Smooth muscle cell (in vitro differentiated cells): ENCODE measurements around the gene IFRD2. TPM values are rescaled to one million over a fixed set of nuclear protein-coding genes. Genes with fewer than 3 reads are reported as not detected.

Experiments
- DNase-seq: peaks from one replicate; lab custom pipeline; 2025; ENCODE audit not compliant: unreplicated experiment; lab: John Stamatoyannopoulos, UW
- H2AFZ ChIP-seq: fragments of 200-600 bp; sonication (generic); 2 replicates; pipeline ENCODE4 v1.6.0; 2016; ENCODE audit warnings: antibody characterized with exemption, low read depth, mild to moderate bottlenecking
- H3F3A ChIP-seq: fragments of 200-600 bp; sonication (generic); 2 replicates; pipeline ENCODE4 v1.6.0; 2017; ENCODE audit warnings: antibody characterized with exemption, low read depth
- H3K27ac ChIP-seq: fragments of 200-600 bp; sonication (generic); 2 replicates; pipeline ENCODE4 v1.5.1; 2016; ENCODE audit warnings: low read depth, mild to moderate bottlenecking
- H3K27me3 ChIP-seq: fragments of 200-600 bp; sonication (generic); 2 replicates; pipeline ENCODE4 v1.6.1; 2016; ENCODE audit warnings: low read depth, mild to moderate bottlenecking
- H3K36me3 ChIP-seq: fragments of 200-600 bp; sonication (generic); 2 replicates; pipeline ENCODE4 v1.5.1; 2016; ENCODE audit warnings: low read depth
- H3K4me1 ChIP-seq: fragments of 200-600 bp; sonication (generic); 2 replicates; pipeline ENCODE4 v1.5.1; 2016; ENCODE audit warnings: low read depth
- H3K4me2 ChIP-seq: fragments of 200-600 bp; sonication (generic); 2 replicates; pipeline ENCODE4 v1.6.0; 2016; ENCODE audit warnings: mild to moderate bottlenecking
- H3K4me3 ChIP-seq: fragments of 200-600 bp; sonication (generic); 2 replicates; pipeline ENCODE4 v1.5.1; 2016; ENCODE audit warnings: mild to moderate bottlenecking
- H3K79me2 ChIP-seq: fragments of 200-600 bp; sonication (generic); 2 replicates; pipeline ENCODE4 v1.6.0; 2016; ENCODE audit warnings: low read depth, mild to moderate bottlenecking
- H3K9ac ChIP-seq: fragments of 200-600 bp; sonication (generic); 2 replicates; pipeline ENCODE4 v1.6.0; 2016; ENCODE audit warnings: low read depth
- H3K9me3 ChIP-seq: fragments of 200-600 bp; sonication (generic); replicated peaks from 2 replicates; pipeline ENCODE4 v1.5.1; 2016; ENCODE audit warnings: low read depth
- H4K20me1 ChIP-seq: fragments of 200-600 bp; sonication (generic); 2 replicates; pipeline ENCODE4 v1.6.0; 2016; ENCODE audit warnings: low read depth
- WGBS: methylation state at CpG from one replicate; pipeline ENCODE4 v1.1.7; 2016; ENCODE audit warnings: low lambda C conversion rate; 5-methylcytosine and 5-hydroxymethylcytosine counted together
- polyA plus RNA-seq: library from polyadenylated mRNA; unstranded; fragments of >200 nt; fragmentation: Nextera tagmentation; extraction: Ambion mirVana; gene quantifications from 2 replicates; pipeline ENCODE4 v1.2.1, GENCODE V29; 2016
- total RNA-seq: library from RNA; depleted of rRNA; stranded (reverse); fragments of >200 nt; gene quantifications from 2 replicates; pipeline ENCODE4 v1.2.3, GENCODE V29; 2014
- TF ChIP-seq, protein P1 (sequence below): fragments of 200-600 bp; sonication (generic); IDR thresholded peaks from 2 replicates; pipeline ENCODE4 v1.5.1; 2017; ENCODE audit warnings: borderline replicate concordance, mild to moderate bottlenecking, antibody characterized with exemption; ENCODE audit not compliant: insufficient read depth, poor library complexity, severe bottlenecking

The IFRD2 gene
- total and polyA plus RNA-seq, 2 experiments from 2014 or later: 20.8 to 59.3 TPM

DNA sequence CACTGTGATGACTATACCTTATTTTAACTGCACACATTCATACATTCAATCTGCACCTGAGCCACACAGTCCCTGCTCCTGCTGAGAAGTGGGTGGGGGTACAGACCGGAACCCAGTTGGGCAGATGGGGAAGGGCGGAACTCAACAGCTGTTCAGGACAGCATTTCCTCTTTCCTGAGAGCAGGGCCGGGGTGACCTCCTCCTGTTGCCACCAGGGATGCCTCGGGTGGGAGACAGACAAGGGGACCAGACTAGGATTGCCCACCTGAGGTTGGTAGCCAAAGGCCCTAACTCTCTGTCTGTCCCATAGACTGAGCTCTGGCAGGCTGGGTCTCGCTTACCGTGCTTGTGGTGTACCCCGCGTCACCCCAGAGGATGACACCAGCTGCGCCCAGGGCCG lies 26.4 kb upstream of the IFRD2 start:
- Histone ChIP-seq H3K36me3 (no peaks in the 10 kb centered on the region), H3K4me2 (no peak overlapping the region), H3K79me2 (peaks cover 20% of the 10 kb centered on the region), H3F3A (peaks cover 6% of the 10 kb centered on the region), H2AFZ (no peak overlapping the region), H3K4me1 (peaks cover 17% of the 10 kb centered on the region), H3K27me3 (no peaks in the 10 kb centered on the region), H3K4me3 (no peak overlapping the region), H3K9ac (no peak overlapping the region), H4K20me1 (peaks cover 24% of the 10 kb centered on the region), H3K27ac (no peak overlapping the region), H3K9me3 (no peaks in the 10 kb centered on the region)
- TF ChIP-seq, protein P1, sequence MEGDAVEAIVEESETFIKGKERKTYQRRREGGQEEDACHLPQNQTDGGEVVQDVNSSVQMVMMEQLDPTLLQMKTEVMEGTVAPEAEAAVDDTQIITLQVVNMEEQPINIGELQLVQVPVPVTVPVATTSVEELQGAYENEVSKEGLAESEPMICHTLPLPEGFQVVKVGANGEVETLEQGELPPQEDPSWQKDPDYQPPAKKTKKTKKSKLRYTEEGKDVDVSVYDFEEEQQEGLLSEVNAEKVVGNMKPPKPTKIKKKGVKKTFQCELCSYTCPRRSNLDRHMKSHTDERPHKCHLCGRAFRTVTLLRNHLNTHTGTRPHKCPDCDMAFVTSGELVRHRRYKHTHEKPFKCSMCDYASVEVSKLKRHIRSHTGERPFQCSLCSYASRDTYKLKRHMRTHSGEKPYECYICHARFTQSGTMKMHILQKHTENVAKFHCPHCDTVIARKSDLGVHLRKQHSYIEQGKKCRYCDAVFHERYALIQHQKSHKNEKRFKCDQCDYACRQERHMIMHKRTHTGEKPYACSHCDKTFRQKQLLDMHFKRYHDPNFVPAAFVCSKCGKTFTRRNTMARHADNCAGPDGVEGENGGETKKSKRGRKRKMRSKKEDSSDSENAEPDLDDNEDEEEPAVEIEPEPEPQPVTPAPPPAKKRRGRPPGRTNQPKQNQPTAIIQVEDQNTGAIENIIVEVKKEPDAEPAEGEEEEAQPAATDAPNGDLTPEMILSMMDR: no peak
- WGBS: 96% methylated on average over 10 of the region's 10 CpGs
- no peak for DNase-seq

DNA sequence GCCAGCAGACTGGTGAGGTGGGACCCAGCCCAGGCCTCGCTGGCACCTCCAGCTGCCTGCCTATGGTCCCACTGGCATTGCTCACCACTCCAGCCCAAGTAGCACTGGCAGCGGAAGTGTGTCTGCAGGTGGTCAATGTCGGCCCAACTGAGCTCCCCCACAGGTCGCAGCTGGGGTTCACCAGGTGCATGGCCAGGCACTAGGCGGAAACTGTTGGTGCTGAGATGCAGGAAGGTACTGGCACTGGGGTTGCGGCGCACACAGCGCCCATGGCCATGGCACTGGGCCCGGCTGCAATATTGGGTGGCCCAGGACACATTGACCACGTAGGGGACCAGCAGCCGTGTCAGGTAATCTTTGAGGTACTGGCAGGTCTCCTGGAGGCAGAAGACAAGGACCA lies 25.9 kb upstream of the IFRD2 start:
- no peak overlapping the region for H3K4me2 ChIP-seq
- peaks cover 2% of the 10 kb centered on the region for H3F3A ChIP-seq
- DNase-seq: no peak
- no peak overlapping the region for H3K4me3 ChIP-seq
- TF ChIP-seq, protein P1: no peak
- H3K27me3 ChIP-seq: no peaks in the 10 kb centered on the region
- peaks cover 20% of the 10 kb centered on the region for H3K79me2 ChIP-seq
- no peaks in the 10 kb centered on the region for H3K36me3 ChIP-seq
- peak overlapping the region; percentile 75 for H3K27ac ChIP-seq
- peaks cover 24% of the 10 kb centered on the region for H4K20me1 ChIP-seq
- peaks cover 17% of the 10 kb centered on the region for H3K4me1 ChIP-seq
- H2AFZ ChIP-seq: no peak overlapping the region
- H3K9me3 ChIP-seq: no peaks in the 10 kb centered on the region
- H3K9ac ChIP-seq: no peak overlapping the region
- WGBS: 98% methylated on average over 11 of the region's 11 CpGs

DNA sequence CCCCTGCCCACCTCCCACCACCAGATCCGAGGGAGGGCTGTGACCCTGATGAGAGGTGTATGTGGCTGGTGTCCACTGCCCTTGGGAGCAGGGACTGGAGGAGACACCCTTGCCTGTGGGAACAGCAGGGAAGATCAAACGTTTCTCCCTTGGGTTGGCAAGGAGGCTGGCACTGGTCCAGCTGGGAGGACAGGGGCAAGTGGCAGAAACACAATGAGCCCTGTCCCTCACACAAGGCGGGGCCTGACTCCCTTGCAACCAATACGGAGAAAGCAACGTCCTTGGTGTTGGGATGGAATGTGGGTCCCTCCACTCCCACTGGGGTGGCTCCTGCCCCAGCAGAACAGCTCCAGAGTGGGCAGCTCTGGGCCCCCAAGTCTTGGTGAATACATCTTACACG lies 25.1 kb upstream of the IFRD2 start:
- no peak for DNase-seq
- Histone ChIP-seq H3K9ac (peak overlapping the region; percentile 44), H3K4me3 (no peak overlapping the region), H2AFZ (no peak overlapping the region), H3K36me3 (no peaks in the 10 kb centered on the region), H3K4me2 (no peak overlapping the region), H3K9me3 (no peaks in the 10 kb centered on the region), H3K4me1 (peaks cover 13% of the 10 kb centered on the region), H3K27ac (peak overlapping the region; percentile 75), H4K20me1 (peaks cover 24% of the 10 kb centered on the region), H3F3A (no peaks in the 10 kb centered on the region), H3K27me3 (no peaks in the 10 kb centered on the region), H3K79me2 (peaks cover 20% of the 10 kb centered on the region)
- TF ChIP-seq, protein P1: no peak
- 84% methylated on average over 6 of the region's 6 CpGs for WGBS

DNA sequence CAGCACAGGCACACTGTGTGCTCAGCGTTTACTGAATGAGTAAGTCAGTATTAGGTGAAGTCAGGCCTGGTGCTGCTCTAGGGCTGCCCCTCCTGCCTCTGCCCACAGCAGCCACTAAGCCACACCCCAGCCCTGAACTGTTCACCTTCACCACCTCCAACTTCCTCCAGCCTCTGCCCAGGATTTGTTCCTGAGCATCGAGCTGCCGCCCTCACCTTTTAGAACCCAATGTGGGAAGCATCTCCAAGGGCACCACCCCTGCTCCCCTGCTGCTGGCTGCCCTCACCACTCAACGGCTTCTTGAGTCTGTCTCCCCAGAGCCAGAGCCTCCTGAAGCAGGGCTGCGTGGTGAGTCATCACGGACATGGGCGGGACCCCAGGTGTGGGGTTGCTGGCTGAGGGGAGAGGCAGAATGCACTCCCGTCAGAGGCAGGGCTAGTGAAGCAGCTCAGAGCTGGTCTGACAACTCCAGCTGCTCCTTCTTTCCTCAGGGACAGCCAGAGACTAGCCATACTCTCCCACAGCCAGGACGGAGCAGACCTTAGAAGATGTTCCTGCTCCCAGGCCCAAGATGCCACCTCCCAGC lies 24.5 kb upstream of the IFRD2 start:
- Histone ChIP-seq H4K20me1 (peaks cover 24% of the 10 kb centered on the region), H3K36me3 (no peaks in the 10 kb centered on the region), H3K4me1 (peaks cover 8% of the 10 kb centered on the region), H2AFZ (no peak overlapping the region), H3K9ac (peak overlapping the region; percentile 44), H3K27ac (peak overlapping the region; percentile 75), H3K4me2 (peak overlapping the region; percentile 2), H3F3A (no peaks in the 10 kb centered on the region), H3K79me2 (peaks cover 20% of the 10 kb centered on the region), H3K27me3 (no peaks in the 10 kb centered on the region), H3K4me3 (no peak overlapping the region), H3K9me3 (no peaks in the 10 kb centered on the region)
- no peak for DNase-seq
- TF ChIP-seq, protein P1: no peak
- WGBS: 49% methylated on average over 9 of the region's 9 CpGs
